A549 (cell line): ENCODE data around the gene RAPGEF4.

ENCODE experiments used
- CHD2 ChIP-seq: fragments of 150-350 bp; IDR thresholded peaks from 2 replicates; pipeline ENCODE4 v1.6.1; 2014; ENCODE audit warnings: low read length; ENCODE audit not compliant: partially characterized antibody
- CTCF ChIP-seq: fragments of >200 bp; sonication (Bioruptor Twin); formaldehyde crosslinking; IDR thresholded peaks from 3 replicates; pipeline ENCODE4 v1.5.1; 2016
- E2F6 ChIP-seq: IDR thresholded peaks from 2 replicates; pipeline ENCODE4 v1.6.1; 2012; ENCODE audit warnings: low read depth, borderline replicate concordance
- EHF ChIP-seq: fragments of 250-450 bp; sonication (Bioruptor Pico); IDR thresholded peaks from 2 replicates; pipeline ENCODE4 v1.5.0; 2020; ENCODE audit warnings: mild to moderate bottlenecking
- ELK1 ChIP-seq: fragments of 150-350 bp; IDR thresholded peaks from 2 replicates; pipeline ENCODE4 v1.6.1; 2014; ENCODE audit warnings: low read depth, mild to moderate bottlenecking, low read length
- EP300 ChIP-seq, 2 experiments: fragments of >200 bp; sonication (Bioruptor Twin); formaldehyde crosslinking; IDR thresholded peaks; 2 replicates in 1 of 2; 3 replicates in 1 of 2; pipeline ENCODE4 v1.6.1; 2016 to 2017
- JUN ChIP-seq, 2 experiments: fragments of >200 bp; sonication (Bioruptor Twin); formaldehyde crosslinking; IDR thresholded peaks; 2 replicates in 1 of 2; 3 replicates in 1 of 2; pipeline ENCODE4 v1.6.1; 2016 to 2017
- MYC ChIP-seq: IDR thresholded peaks from 2 replicates; pipeline ENCODE4 v1.6.1; 2012; ENCODE audit warnings: mild to moderate bottlenecking, inconsistent platforms, low read length, improper control_type of control experiment, borderline replicate concordance
- NFE2L2 ChIP-seq: fragments of 150-350 bp; conservative IDR thresholded peaks from 2 replicates; pipeline ENCODE4 v1.6.1; 2014; ENCODE audit warnings: low read length
- NR3C1 ChIP-seq: fragments of >200 bp; sonication (Bioruptor Twin); formaldehyde crosslinking; IDR thresholded peaks from 3 replicates; pipeline ENCODE4 v1.6.1; 2017
- POLR2A ChIP-seq: IDR thresholded peaks from 2 replicates; pipeline ENCODE4 v1.6.1; 2012; ENCODE audit warnings: mild to moderate bottlenecking, low read length
- RFX5 ChIP-seq: fragments of 450-650 bp; IDR thresholded peaks from 2 replicates; pipeline ENCODE4 v1.7.1; 2014; ENCODE audit warnings: antibody characterized with exemption, mild to moderate bottlenecking, moderate library complexity
- TP53 ChIP-seq: fragments of 250-450 bp; sonication (Bioruptor Pico); IDR thresholded peaks from 2 replicates; pipeline ENCODE4 v1.5.0; 2021; ENCODE audit warnings: mild to moderate bottlenecking, moderate library complexity

- TF ChIP-seq POLR2A (no peak), E2F6 (no peak), RFX5 (no peak), NFE2L2 (no peak), CTCF (no peak), EP300 (IDR thresholded peaks at IDR 0.05) (no peak), MYC (no peak), CHD2 (no peak), EHF (CRISPR knock-in tag) (no peak), TP53 (CRISPR knock-in tag) (no peak), JUN (IDR thresholded peaks at IDR 0.05) (no peak), ELK1 (no peak), NR3C1 (no peak)
Observed at GRCh38 chr2:172965433-172966212, 230.0 kb downstream of the RAPGEF4 start.
